ENCODE results near the gene PARD3B.
A peak's percentile ranks its signal among the peaks of the same experiment; 100 is the strongest.

The PARD3B gene

DNA sequence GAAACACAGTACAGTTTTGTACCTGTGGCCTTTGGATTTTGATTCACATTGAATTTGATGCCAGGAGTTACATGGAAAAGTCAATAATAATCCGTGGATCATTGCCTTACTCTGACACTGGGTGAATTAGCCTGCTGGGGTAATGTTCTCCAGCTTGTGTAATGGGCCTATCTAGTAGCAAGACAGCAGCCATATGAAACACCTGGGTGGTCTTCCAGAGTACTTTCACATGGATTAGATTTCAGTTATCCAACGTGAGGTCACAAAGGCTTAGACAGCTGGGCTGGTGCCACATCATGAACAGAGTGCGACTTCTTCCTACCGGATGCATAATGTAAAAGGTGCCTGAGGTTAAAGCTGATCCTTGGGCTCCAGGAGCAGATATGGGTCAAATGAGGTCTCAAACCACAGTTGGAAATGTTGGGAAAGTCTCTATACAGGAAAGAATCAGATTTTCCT, 486.8 kb downstream of the PARD3B start:
- DNase-seq, result no peak

DNA sequence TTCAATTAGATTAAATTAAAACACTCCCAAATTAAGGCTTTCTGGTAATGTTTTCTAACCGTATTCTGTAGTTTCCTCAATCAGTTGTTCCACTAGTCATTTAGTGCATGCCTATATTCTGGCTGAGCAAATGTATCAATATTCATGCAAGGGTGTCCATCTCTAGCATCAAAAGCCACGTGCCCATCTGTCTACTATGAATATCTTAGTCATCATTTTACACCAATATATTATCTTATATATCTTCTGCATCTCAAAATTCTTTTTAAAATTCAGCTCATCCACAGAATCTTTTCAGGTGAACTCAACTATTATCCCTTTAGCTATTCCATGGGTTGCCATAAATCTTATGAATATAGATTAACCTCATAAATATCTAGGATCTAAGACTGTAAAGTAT, 488.2 kb downstream of the PARD3B start:
- no peak for DNase-seq

DNA sequence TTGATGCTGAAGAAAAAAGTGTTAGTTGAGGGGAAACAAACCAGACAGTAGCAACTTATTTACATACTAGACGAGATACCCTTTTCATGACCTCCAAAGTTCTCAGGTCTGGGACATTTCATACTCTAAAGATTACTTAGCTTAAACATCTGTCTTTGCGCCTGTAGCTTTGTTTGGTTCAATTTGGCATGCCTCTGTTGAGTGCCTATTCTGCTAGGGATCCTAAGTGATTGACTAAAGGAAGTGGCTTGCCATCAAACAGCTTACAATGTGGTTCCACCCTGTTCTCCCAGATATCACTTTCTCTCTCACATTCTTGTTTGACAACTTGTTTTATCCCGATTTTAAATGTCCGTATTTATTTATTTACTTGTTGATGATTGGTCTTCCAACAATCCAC, 488.8 kb downstream of the PARD3B start:
- DNase-seq, result no peak

DNA sequence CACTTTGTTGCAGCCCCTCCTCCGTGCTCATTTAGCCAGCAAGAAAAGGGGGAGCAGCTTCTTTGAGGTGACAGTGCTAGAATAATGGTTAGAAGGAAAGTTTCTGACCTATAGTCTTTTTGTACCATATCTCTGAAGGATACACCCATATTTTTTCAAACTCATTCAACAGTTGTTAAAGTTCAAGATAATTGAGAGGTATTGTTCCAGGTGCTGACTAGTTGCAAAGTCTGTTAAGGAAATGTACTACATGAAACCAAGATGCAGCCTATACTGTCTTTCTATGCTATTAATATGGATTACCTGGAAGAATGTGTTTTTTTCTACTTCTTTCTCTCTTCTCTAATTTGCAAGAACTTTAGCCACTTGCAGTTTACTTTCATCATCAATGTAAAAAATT, 495.0 kb downstream of the PARD3B start:
- DNase-seq, result no peak

DNA sequence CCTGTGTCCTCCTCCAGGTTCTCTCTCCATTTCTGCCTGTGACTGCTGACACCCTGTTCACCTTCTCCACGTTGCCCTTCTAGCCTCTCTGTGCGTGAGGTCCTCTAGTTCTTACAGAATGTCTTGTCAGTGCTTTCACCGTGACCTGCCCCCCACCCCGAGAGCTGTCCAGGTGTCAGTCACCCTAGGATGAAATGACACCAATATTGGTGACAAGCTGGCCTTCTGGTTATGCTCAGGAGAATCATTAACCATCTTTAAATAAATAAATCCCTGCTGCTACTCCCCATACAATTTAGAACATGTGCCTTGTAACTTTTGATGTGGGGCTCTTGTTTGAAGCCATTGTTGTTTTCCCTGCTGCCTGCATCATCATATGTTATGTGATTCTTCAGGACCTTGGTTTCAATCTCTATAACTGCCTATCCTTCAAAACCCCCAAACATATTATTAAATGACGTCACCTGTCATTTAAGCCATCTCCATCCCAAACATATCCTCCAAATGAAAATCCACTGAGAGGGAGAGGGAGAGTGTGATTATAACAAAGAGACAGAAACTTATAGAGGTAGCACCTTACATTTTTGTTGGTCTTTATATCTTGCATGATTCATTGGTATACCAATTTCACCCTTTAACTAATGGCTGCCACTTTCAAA, 496.3 kb downstream of the PARD3B start:
- peak; percentile 77 for DNase-seq

DNA sequence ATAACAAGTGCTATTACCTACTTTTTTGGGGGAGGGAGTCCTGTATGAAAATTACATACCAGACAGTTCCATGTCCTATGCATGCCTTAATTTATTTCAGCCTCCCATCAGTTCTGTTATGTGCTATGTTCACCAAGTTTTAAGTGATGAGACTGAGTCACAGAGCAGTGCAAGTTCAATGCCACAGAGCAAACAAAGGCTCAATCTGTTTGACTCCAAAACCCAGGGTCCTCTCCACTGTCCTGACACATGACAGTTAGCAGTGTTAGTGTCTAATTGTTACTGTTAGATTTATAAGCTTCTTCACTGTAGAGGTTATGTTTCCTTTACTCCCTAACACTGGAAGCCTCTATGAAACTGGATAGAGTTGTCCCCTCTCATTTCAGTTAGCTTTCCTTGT, 498.0 kb downstream of the PARD3B start:
- no peak for DNase-seq

DNA sequence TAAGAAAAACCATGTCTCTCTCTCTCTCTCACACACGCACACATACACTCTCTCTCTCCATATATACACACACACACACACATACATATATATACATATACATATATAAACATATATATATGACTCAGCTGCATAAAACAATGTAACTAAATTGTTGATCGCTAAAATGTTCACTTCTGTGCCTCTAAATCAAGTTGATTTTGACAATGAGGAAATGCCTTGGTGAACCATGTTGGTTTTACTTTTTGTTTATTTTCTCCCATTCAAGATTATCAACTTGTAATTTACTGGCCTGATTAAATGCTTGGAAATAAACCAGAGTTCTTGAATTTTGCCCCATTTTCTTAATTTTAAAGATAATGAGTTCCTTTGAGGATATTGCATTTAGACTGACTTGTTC, 500.4 kb downstream of the PARD3B start:
- DNase-seq, result no peak

DNA sequence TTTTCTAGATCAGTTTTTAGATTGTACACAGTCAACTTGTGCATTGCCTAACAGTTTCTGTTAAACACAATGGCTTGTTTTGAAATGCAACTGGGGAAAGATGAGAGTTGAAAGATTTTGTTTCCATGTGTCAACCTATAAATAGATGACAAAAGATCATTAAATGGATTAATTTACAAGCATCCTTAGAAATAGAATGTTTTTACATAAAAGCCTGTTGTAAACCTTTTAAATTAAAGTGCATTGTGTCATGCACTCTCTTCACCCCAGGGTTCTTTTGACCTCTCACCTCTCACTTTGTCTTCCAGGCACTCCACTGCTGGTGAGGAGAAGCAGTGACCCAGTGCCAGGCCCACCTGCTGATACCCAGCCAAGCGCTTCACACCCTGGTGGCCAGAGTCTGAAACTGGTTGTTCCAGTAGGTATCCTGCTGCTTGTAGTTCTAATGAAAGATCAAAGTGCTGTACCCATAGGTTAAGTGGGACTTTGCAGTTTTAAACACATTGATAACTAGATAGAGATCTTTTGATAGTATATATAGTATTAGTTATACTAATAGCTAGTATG, 502.1 kb downstream of the PARD3B start:
- peak; percentile 30 for DNase-seq

DNA sequence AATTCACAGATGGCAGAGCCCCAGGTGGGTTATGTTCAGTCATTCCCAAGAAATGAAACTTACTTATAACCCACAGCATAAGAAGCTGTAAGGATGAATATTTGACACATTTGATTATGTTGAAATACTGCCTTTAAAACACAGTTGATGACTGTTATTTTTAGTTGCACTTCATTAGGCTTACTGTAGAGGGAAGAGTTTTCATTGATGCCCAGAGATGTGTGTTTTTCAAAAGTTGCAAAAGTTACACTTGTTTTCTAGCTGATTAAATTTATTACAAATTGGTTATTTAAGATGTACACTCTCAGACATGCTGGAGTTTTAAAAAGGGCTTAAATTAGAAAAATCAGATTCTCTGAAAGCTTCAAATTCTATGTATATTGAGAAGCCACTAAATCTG, 506.1 kb downstream of the PARD3B start:
- no peak for DNase-seq

DNA sequence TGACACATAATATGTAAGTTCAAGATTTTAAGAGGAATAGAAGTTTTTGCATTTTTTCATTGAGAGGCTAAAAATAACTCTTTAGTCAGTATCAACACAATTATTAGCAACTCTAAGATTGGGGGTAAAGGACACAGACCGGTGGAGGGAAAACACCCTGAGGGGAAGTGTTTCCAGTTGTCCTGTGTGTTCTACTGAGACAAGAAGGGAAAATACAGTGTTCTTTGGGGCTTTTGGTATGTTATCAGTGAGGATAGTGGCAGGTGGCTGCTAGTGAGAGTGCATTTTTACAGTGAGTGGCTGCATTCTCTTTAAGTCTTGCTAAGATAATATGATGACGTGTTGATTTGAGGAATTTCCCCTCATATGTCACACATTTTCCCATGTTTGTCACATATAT, 507.5 kb downstream of the PARD3B start:
- DNase-seq, result no peak

DNA sequence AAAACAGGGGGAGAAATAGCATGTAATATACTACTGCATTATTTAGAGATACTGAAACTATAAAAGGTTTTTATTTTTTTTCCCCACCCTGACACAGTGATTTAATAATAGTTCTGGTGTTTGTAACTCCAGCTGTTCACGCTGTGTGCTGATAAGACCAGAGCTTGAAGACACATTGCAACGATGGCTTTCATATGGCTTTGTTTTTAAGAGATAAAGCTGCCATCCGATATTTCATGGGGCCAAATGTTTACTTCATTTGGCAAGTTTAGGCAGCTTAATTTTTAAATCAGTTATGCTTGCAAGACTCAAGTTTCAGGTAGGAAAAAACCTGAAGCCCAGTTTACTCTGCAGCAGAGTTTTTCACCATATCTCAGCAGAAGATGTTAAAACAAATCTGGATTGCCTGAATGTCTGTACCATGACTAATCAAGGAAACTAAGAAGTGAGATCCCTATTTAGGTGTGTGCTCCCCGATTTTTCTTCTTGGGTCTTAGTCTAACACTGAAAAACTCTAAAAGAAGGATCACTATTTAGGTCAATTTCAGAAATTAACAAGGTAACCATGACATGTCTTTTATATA, 508.6 kb downstream of the PARD3B start:
- DNase-seq, result peak; percentile 14

DNA sequence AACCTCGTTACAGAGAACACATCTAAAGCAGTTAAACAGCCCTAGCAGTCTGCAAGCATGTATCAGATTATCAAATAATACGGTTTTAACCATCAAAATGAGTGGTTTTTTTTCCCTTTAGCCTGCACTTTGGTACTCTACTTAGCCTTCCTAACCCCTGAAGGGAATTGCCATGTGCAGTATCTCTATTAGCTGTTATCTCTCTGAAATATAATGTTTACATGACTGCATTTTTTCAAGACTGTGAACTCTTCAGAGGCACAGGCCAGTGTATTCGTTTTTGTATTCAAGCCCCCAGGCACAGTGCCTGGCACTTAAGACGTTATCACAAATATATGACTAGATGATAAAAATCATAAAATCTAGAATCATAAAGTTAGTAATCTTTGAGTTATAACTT, 509.5 kb downstream of the PARD3B start:
- no peak for DNase-seq

DNA sequence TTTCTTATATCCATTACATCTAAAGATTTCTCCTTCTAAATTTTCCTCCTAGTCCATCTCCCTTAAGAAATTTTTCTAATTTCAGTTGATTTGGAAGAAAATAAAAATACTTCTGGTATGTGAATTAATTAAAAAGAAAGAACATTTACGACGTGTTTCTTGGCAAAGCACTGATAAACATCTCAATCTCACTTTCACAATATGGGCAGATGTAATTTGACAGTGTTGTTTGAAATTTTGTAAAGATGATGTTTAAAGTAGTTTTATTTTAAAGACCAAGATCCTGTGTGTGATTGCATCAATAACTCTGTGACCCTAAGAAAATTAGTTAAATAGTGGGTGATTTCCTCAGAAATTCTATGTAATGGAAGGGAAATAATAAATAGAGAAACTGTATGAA, 510.0 kb downstream of the PARD3B start:
- no peak for DNase-seq

DNA sequence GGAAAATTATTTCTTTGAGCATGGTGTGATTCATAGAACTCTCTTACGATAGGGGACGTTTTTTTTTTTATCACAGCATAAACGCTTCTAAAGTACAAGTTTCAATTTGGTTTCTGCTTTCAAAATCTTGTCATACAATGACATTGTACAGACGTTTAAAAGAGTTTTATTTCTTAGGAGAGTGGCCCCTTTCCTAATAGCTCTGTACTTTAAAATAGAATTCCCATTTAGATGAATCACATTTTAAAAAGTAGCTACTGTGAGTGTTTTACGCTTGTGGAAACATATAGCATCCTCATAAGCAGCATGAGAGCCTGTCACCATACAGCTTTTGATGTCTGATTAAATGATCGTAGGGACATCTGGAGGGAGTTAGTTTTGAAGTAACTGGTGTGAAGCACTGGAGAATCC, 510.9 kb downstream of the PARD3B start:
- DNase-seq, result no peak

DNA sequence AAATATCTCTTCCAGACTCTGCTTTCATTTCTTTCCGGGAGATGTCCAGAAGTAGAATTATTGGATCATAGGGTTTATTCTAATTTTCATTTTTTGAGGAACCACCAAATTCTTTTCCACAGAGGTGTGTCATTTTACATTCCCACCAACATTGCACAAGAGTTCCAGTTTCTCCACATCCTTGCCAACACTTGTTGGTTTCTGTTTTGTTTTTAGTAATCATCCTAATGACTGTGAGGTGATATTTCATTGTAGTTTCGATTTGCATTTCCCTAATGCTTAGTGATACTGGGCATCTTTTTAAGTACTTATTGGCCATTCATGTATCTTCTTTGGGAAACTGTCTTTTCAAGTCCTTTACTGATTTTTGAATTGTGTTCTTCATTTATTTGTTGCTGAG, 513.1 kb downstream of the PARD3B start:
- no peak for DNase-seq

DNA sequence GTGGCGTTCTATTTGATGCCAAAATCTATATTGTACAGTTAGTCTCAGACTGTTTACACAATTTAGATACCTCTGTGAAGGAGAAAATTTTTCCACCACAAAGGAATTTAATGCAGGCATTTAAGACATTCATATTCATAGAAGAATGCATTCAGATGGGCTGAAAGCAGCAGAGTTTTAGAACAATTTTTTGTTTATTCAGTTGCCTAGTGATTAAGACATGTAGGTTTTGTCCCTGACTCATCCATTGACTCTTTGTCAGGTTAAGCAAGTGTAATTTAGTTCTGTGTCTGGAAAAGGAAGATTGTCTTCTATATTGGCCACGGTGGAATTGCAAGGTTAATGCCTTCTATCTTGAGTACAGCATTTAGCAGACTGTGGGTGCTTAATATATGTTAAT, 515.0 kb downstream of the PARD3B start:
- DNase-seq, result no peak

DNA sequence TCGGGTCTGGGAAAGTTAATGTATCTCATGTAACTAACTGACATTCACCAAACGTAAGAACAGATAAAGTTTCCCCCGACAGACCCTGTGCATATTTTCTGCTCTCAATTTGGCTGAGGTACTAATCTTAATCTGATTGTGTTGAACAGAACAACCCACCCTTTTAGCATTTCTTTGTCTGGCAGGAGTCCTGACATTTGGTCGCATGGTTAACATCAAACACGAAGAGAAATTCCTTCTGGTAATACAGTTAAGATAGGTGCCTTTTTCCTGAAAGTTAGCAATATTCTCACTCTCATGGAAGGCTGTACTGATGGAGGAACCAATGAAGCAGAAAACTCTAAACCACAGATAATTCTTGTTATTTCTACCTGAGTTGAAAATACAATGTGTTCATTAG, 520.8 kb downstream of the PARD3B start:
- DNase-seq, result no peak

DNA sequence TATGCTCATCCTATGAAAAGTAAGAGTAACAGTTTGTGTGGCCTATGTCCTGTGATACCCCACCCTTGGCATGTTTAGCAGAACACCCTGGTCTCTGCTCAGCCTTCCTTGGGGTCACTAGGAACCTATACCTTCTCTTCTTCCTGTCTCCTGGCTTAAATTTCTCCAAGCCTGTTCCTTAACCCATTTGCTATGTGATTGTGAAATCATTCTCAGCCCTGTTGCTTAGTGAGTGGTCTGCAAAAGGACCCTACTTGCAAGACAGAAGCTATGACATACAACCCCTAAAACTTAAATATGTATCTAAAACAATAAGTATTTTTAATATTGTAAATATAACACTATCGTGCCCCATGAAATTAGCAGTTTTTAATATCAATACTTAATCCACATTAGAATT, 524.7 kb downstream of the PARD3B start:
- no peak for DNase-seq

DNA sequence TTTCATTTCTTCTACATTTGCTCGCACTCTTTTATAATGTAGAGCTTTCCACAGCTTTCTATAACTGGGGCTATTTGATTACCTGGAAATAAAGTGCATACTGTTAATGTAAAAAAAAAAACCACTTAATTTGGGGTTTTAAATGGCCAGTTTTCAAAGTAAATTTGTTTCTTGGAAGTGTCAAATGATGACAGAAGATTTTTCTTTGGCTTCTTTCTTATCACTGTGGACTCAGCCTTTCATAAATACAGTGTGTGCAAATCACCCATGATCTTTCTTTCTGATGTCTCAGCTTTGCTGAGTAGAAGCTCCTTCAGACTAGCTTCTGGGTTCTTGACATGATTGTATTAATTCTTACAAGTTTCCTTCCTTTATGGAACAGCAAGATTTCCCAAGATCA, 525.6 kb downstream of the PARD3B start:
- DNase-seq, result no peak

DNA sequence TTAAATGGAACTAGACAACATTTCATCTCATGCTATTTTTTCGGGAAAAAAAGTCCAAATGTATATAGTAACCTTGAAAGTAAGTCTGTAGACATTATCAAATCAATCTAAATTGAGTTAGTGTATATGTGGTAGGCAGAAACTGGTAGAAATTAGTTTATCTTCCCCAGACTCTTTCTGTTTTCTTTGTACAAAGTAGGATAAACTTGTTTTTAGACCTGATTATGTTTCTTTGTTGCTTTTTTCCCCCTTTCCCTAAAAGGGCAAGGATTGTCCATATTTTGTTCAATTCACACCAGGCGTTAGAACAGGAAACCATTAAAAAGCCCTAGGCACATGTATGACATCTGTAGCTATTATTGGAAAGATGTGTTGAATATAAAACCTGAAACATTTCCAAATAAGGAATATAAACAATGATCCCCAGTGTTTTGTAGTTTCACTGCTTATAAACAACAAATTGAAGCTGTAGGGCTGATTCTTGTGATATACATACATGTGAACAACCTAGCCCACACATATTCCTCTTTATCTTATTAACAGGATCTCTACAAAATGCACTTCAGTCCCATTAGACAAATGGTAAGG, 528.3 kb downstream of the PARD3B start:
- no peak for DNase-seq

DNA sequence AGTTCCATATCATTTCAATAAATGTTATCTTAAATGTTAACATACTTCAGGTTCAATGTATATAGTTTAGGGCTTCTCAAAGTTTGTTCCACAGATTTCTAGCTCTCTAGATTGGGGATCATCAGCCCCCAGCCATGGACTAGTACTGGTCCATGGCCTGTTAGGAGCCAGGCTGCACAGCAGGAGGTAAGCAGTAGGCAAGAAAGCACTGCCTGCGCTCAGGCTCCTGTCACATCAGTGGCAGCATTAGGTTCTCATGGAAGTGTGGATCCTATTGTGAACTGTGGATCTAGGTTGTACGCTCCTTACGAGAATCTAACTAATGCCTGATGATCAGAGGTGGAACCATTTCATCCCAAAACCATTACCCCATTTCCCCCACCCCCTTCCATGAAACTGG, 531.1 kb downstream of the PARD3B start:
- no peak for DNase-seq

DNA sequence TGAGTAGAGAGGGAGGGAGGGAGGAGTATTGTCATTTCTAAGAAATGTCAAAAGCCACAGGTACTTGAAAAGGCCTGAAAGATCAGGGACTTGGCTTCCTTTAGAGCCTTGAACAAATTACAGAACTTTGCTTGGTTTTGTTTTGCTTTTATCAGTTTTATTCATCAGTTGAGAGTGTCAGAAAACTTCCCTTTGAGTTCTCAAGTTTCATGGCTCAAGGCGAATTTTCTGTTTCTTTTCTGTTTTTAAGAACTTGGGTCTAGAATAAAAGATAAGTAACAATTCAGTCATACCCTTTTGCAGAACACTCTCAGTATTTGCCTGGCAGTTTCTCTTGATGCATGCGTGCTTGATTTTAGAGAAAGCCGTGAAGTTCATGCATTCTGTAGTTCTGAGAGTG, 531.9 kb downstream of the PARD3B start:
- no peak for DNase-seq

DNA sequence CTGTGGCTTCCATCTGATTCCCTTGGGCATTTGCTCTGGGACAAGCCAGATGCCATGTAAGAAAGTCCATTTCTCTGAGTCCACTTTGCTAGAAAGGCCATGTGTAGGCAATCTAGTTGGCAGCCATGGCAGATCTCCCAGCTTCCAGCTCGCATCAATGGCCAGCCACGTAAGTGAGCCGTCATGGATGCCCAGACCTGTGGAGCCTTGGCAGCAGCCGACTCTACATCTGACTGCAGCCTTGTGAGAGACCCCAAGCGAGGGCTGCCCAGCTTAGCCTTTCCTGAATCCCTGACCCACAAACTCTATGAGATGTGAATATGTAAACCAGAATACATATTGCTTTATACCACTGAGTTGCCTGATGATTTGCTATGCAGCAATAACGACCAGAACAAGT, 533.5 kb downstream of the PARD3B start:
- no peak for DNase-seq

DNA sequence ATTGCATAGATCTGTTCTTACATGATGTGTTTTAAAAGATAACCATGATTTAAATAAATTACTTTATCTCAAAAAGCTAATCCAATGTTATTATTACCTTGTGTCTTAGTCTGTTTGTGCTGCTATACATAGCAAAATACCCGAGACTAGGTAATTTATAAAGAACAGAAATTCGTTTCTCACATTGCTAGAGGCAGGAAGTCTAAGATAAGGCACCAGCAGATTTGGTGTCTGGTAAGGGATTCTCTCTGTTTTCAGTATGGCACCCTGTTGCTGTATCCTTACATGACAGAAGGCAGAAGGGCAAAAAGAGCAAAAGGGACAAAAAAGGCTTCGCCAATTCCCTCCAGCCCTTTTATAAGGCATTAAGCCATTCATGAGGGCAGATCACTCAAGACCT, 533.9 kb downstream of the PARD3B start:
- no peak for DNase-seq

DNA sequence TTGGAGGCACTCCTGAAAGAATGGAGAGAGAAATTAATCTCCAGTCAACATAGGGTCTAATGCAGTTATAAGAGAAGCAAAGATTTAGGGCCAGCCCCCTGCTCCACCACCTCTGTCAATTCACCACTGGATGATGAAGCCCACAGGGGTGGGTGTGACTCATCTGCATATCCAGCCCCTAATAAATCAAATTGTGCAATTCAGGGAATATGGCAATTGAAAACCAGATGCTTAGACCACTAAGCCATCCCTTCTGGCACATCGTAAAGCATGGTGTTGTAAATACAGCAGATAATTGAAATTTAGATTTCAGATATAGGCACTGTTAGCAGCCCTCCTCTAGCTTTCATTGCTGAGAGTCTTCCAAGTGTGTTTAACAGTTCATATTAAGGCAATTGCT, 541.4 kb downstream of the PARD3B start:
- DNase-seq, result no peak
